Measurements from ENCODE around the gene OSBPL2.

DNA sequence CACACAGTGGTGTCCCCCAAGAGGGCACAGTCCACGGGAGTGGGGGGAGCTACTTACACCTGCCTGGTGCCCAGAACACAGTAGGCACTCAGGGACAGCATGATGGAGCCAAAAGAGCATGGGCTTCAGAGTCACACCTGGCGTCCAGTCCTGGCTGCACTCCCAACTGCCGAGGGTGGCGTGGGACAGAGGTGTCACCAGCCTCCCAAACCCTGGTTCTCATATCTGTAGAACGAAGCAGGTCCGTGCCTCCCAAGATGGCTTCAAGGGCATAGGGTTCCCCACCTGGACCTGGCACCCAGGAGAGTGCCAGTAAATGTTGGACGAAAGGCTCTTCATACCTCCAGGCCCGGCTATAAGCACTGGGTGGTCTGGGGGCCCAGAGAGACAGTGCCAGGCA is 27.1 kb upstream of the OSBPL2 start:
- TF ChIP-seq, protein P1, sequence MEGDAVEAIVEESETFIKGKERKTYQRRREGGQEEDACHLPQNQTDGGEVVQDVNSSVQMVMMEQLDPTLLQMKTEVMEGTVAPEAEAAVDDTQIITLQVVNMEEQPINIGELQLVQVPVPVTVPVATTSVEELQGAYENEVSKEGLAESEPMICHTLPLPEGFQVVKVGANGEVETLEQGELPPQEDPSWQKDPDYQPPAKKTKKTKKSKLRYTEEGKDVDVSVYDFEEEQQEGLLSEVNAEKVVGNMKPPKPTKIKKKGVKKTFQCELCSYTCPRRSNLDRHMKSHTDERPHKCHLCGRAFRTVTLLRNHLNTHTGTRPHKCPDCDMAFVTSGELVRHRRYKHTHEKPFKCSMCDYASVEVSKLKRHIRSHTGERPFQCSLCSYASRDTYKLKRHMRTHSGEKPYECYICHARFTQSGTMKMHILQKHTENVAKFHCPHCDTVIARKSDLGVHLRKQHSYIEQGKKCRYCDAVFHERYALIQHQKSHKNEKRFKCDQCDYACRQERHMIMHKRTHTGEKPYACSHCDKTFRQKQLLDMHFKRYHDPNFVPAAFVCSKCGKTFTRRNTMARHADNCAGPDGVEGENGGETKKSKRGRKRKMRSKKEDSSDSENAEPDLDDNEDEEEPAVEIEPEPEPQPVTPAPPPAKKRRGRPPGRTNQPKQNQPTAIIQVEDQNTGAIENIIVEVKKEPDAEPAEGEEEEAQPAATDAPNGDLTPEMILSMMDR (IDR thresholded peaks at IDR 0.05; ENCODE audit: low read depth, low read length, missing input control) = no peak
- TF ChIP-seq, protein P2, sequence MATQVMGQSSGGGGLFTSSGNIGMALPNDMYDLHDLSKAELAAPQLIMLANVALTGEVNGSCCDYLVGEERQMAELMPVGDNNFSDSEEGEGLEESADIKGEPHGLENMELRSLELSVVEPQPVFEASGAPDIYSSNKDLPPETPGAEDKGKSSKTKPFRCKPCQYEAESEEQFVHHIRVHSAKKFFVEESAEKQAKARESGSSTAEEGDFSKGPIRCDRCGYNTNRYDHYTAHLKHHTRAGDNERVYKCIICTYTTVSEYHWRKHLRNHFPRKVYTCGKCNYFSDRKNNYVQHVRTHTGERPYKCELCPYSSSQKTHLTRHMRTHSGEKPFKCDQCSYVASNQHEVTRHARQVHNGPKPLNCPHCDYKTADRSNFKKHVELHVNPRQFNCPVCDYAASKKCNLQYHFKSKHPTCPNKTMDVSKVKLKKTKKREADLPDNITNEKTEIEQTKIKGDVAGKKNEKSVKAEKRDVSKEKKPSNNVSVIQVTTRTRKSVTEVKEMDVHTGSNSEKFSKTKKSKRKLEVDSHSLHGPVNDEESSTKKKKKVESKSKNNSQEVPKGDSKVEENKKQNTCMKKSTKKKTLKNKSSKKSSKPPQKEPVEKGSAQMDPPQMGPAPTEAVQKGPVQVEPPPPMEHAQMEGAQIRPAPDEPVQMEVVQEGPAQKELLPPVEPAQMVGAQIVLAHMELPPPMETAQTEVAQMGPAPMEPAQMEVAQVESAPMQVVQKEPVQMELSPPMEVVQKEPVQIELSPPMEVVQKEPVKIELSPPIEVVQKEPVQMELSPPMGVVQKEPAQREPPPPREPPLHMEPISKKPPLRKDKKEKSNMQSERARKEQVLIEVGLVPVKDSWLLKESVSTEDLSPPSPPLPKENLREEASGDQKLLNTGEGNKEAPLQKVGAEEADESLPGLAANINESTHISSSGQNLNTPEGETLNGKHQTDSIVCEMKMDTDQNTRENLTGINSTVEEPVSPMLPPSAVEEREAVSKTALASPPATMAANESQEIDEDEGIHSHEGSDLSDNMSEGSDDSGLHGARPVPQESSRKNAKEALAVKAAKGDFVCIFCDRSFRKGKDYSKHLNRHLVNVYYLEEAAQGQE (IDR thresholded peaks at IDR 0.05) = no peak
- TF ChIP-seq RAD21 (IDR thresholded peaks at IDR 0.05) (no peak), GABPA (IDR thresholded peaks at IDR 0.05 in 1 of 2, conservative IDR thresholded peaks at IDR 0.05 in 1 of 2) (no peak), TAF1 (conservative IDR thresholded peaks at IDR 0.05) (no peak), MAX (IDR thresholded peaks at IDR 0.05) (no peak), JUND (IDR thresholded peaks at IDR 0.05) (no peak), YY1 (IDR thresholded peaks at IDR 0.05) (no peak), ZBTB33 (IDR thresholded peaks at IDR 0.05) (no peak), EGR1 (IDR thresholded peaks at IDR 0.05; ENCODE audit: low read depth in 2 of 2) (no peak), FOXA1 (IDR thresholded peaks at IDR 0.05) (no peak), SP1 (IDR thresholded peaks at IDR 0.05) (no peak), RXRA (IDR thresholded peaks at IDR 0.05) (no peak)
- TF ChIP-seq, protein P3, sequence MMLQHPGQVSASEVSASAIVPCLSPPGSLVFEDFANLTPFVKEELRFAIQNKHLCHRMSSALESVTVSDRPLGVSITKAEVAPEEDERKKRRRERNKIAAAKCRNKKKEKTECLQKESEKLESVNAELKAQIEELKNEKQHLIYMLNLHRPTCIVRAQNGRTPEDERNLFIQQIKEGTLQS (IDR thresholded peaks at IDR 0.05) = no peak

Data from liver (tissue), 3 donors.